CD4-positive, alpha-beta T cell treated with Interleukin-4 for 1 hour (primary cell): ENCODE data around the gene RBM33.
A peak's percentile ranks its signal among the peaks of the same experiment; 100 is the strongest.

Experiments
- DNase-seq, 2 donors: peaks; one replicate each; pipeline ENCODE4 v3.0.0-alpha.2; 2020 to 2022

The RBM33 gene

GRCh38 chr7:155780884-155781283 is 136.4 kb downstream of the RBM33 start:
- no peak for DNase-seq

- no peak for DNase-seq
These were observed 137.0 kb downstream of the RBM33 start for GRCh38 chr7:155781433-155781832.

GRCh38 chr7:155782466-155782865 is 138.0 kb downstream of the RBM33 start:
- no peak for DNase-seq

DNA sequence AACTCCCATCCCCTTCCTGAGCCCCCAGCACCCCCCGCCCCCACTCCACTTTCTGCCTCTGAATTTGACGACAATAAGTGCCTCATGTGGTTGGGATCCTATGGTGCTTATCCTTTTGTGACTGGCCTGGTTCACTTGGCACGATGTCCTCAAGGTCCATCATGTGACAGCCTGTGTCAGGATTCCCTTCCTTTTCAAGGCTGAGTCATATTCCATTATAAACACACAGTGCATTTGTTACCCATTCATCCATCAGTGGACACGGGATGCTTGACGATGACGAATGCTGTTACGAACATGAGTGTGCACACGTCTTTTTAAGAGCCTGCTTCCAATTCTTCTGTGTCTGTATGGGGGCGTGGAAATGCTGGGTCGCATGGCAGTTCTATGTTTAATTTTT is 141.1 kb downstream of the RBM33 start:
- DNase-seq, result no peak

- no peak for DNase-seq
These were observed 142.0 kb downstream of the RBM33 start for GRCh38 chr7:155786491-155786890.

DNA sequence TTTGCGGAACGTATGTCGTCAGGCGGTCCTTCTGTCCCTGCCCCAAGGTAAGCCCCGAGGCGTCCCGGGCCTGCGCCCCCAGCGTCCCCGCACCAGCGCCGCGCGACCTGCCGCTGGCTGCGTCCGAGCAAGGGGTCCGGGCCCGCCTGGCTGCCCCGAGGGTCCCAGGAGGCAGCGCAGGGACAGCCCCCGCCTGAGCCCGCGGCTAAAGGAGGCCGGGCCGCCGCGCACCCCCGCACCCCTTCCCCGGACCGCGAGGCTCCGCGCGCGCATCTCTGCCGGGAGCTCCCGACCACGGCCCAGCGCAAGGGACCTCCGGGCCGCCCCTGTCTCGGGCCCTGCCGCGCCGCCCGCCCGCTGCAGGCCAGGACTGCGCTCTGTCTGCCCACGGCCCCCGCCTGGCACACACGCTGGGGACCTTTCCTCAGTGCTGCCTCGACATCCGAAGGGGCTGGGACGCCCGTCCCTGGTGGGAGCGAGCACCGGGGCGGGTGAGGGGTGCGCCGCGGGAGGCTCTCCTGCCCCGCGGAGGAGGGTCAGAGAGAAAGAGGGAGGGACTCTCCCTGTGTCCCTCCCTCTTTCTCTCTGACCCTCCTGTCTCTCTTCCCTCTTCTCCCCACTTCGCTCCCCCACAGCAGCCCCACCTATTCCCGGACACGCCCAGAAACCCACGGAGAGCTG is 142.8 kb downstream of the RBM33 start:
- no peak for DNase-seq

- no peak for DNase-seq
These were observed 144.1 kb downstream of the RBM33 start for GRCh38 chr7:155788616-155789000.

DNA sequence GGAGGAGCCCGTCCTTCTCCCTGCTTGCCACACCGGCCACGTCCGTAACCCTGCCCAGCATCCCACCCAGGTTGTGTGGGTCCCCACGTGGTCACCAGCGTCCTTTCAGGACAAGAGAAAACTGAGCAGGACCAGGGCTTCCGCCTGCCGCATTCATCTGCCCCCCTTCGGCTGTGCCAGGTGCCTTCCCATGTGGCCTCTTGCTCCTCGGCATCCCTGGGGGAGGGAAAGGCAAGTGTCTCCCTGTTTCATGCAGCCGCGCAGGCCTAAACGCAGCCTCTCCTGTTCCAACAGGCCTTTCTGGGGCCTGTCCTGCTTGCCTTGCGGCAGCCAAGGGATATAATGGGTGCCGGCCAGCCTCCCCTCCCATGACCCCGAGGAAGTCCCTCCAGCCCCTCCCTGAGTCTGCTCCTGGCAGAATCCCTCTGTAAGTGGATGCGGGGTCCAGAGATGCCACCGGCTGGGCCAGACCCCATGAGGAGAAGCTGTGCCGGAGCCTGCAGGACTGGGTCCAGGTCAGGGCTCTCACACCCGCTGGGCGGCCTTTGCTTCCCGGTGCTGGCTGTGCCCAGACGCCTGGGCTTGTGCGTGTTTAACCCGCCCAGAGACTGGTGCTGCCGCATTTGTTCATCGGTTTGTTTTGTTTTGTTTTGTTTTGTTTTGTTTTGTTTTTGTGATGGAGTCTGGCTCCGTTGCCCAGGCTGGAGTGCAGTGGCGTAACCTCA is 144.7 kb downstream of the RBM33 start:
- DNase-seq, result no peak

DNA sequence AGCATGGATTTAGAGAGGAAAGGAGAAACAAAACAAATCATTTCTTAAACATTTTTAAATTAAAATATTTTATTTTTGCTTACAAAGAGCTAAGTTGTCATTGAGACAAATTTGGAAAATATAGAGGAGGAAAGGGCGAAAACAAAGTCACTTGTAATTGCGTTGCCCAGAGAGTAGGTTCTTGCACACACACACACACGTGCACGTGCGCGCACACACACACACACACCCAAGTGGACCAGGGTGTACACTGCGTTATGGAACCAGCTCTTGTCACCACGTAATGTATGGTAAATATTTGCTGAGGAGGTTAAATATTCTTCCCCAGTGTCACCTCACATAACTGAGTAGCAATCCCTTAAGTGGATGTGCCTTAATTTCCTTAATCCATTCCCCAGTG is 146.2 kb downstream of the RBM33 start:
- DNase-seq, result no peak

GRCh38 chr7:155791214-155791737 is 146.8 kb downstream of the RBM33 start:
- DNase-seq, result no peak

DNA sequence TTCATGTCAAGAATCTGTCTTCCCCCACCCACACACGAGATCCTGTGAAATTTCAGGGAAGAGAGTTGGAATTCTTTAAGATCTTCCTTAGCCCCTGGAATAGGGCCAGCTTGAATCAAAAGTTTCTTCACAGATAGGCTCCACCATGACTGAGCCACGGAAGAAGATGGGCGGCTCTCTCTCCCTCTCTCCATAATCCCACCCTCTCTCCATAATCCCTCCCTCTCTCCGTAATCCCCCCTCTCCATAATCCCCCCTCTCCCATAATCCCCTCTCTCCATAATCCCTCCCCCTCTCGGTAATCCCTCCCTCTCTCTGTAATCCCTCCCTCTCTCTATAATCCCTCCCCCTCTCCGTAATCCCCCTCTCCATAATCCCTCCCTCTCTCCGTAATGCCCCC is 147.4 kb downstream of the RBM33 start:
- no peak for DNase-seq

DNA sequence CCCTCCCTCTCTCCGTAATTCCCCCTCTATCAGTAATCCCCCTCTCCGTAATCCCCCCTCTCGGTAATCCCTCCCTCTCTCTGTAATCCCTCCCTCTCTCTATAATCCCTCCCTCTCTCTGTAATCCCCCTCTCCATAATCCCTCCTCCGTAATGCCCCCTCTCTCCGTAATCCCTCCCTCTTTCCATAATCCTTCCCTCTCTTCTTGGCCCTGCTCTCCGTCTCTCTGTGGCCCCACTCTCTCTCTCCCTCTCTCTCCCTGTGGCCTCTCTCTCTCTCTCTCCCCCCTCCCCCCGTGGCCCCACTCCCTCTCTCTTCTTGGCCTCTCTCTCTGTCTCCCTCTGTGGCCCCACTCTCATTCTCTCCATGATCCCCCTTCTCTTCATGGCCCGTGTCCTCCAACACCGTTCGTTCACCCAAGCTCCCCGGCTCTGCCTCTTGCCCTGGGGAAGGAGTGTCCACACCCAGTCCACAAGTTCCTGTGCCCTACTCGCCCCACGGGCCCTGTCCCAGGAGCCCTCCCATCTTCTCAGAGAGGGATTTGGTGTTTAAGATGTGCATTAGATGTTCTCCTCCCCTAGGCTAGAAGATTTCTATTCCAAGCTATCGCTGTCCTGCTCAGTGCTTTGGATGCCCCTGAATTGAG is 148.0 kb downstream of the RBM33 start:
- DNase-seq, result no peak

DNA sequence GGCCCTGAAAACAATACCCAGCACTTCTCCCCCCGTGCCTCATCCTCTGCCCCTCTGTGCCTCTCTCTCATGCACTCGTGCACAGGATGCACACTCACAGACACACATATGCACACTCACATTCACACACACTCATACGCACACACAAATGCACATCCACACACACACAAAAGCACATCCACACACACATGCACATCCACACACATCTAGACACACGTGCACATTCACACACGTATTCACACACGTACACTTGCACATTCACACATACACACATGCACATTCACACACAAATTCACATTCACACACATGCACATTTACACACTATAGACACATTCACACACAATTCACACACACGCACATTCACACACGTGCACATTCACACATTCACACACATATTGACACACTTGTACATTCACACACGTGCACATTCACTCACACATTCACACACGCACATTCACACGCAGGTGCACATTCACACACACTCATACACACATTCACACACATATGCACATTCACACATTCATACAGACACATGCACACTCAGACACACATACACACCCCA is 148.6 kb downstream of the RBM33 start:
- DNase-seq, result no peak

- DNase-seq, result no peak
These were observed 149.3 kb downstream of the RBM33 start for GRCh38 chr7:155793720-155794119.

- no peak for DNase-seq
These were observed 149.7 kb downstream of the RBM33 start for GRCh38 chr7:155794196-155794595.

DNA sequence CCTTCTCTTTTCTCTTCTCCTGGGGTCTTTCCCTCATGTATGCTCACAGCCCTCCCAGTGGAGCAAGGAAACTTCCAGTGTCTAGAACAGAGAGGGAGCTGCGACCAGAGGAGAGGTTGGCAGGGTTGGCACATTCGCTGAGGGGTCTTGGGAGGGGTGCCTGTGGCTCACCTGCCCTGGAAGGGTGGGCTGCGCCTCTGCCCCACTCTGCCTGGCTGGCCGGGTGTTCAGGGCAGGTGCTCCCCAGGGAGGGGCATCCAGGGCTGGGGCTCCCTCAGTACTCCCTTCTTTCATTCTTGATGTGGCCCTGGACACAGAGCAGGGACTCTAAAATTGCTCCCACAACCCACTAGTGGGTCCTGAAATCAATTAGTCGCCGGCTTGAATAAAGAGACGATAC is 150.9 kb downstream of the RBM33 start:
- no peak for DNase-seq

DNA sequence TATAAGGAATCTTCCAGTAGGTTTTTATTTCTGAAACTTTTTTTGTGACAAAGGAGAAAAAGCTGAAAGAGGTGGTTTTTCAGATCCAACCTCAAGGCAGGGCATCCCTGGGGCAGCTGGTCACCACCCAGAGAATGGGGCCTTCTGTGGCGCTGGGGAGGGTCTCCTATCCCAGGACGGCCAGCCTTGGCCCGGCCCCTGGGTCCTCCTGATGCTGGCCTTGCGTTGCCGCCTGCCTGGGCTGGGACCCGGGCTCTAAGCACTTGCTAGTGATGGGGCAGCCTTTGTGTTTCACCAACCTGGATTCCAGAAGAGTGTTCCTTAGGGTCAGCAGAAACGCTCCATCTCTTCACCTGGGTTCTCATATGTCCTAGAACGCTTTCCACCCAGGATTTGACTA is 151.5 kb downstream of the RBM33 start:
- DNase-seq, result no peak

DNA sequence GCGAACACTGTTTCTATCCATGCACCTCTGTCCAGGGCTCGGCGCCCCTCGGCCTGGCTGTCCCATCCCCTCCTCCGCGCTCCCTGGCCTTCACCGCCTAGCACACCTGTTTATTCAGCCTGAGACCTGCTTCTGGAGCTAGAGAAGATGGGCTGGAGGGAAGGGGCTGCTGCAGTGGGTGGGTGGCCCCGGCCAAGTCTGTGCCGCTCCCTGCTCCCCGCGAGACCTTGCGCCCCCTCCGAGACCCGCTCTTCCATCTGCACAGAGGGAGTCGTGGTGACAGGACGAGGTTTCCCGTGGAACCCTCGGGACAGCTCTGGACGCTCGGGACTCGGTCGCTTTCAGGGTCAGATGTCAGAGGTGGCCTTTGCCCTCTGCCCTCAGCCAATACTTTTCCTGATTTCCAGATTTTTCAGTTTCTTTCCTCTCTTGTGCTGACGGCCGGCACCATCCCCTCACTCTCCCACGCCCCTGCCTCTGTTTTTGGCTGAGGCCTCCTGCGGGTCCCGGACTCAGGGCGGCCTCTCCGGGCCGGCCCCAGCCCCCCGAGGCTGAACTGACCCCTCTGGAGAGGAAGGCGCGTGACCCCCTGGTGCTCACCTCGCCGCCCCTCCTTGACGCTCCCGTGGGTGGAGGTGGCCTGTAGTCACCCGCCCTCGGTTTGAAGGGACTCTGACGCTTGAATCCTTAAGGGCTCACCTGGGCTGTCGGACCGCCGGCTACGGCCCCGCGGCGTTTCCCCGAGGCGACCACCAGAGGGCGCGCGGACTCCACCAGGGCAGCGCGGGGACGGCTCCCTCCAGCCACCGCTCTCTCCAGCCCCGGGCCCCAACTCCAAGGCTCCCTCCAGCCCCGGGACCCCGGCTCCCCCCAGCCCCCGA is 152.2 kb downstream of the RBM33 start:
- DNase-seq, result peak; percentile 48 to 51

- DNase-seq, result no peak
These were observed 153.1 kb downstream of the RBM33 start for GRCh38 chr7:155797262-155798250.

- DNase-seq, result no peak
These were observed 154.4 kb downstream of the RBM33 start for GRCh38 chr7:155798673-155799439.

- DNase-seq, result no peak
These were observed 155.1 kb downstream of the RBM33 start for GRCh38 chr7:155799514-155799913.
